Measurements from ENCODE around the gene NEU2.

- TF ChIP-seq POLR2AphosphoS5 (IDR thresholded peaks at IDR 0.05; ENCODE audit: low read depth, low read length) (no peak), TAF1 (IDR thresholded peaks at IDR 0.05; ENCODE audit: borderline replicate concordance, insufficient read depth, low read length) (no peak), SIN3A (IDR thresholded peaks at IDR 0.05; ENCODE audit: borderline replicate concordance, insufficient read depth, low read length) (no peak), FOXP2 (optimal IDR thresholded peaks at IDR 0.05; ENCODE audit: borderline replicate concordance, extremely low read depth, extremely low read length, insufficient read depth) (no peak)
- TF ChIP-seq, protein P1, sequence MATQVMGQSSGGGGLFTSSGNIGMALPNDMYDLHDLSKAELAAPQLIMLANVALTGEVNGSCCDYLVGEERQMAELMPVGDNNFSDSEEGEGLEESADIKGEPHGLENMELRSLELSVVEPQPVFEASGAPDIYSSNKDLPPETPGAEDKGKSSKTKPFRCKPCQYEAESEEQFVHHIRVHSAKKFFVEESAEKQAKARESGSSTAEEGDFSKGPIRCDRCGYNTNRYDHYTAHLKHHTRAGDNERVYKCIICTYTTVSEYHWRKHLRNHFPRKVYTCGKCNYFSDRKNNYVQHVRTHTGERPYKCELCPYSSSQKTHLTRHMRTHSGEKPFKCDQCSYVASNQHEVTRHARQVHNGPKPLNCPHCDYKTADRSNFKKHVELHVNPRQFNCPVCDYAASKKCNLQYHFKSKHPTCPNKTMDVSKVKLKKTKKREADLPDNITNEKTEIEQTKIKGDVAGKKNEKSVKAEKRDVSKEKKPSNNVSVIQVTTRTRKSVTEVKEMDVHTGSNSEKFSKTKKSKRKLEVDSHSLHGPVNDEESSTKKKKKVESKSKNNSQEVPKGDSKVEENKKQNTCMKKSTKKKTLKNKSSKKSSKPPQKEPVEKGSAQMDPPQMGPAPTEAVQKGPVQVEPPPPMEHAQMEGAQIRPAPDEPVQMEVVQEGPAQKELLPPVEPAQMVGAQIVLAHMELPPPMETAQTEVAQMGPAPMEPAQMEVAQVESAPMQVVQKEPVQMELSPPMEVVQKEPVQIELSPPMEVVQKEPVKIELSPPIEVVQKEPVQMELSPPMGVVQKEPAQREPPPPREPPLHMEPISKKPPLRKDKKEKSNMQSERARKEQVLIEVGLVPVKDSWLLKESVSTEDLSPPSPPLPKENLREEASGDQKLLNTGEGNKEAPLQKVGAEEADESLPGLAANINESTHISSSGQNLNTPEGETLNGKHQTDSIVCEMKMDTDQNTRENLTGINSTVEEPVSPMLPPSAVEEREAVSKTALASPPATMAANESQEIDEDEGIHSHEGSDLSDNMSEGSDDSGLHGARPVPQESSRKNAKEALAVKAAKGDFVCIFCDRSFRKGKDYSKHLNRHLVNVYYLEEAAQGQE (IDR thresholded peaks at IDR 0.05; ENCODE audit: insufficient read depth in 1 of 2, low read depth in 2 of 2, low read length in 2 of 2), result no peak
Observed at GRCh38 chr2:233058717-233059546, 26.5 kb downstream of the NEU2 start.
